ENCODE results near the gene PRAMEF10.
"Not testable (repeated sequence)": the region's sequence is repeated elsewhere in the genome, so short reads cannot be mapped to it uniquely, and the experiment has no call there.

Gene PRAMEF10
- total RNA-seq, result 0 reads per million in 2 donors

GRCh38 chr1:12898170-12898569 is at the start of gene PRAMEF10:
TSS of gene PRAMEF10 (minus strand) at chr1:12898270. CDS start at chr1:12895847, 2,423 bp downstream.
- DNase-seq, result not testable (repeated sequence)

- DNase-seq, result not testable (repeated sequence)
Observed at GRCh38 chr1:12947480-12947879, 49.4 kb upstream of the PRAMEF10 start, which contains the start of gene PRAMEF6. TSS of gene PRAMEF6 (minus strand) at chr1:12947580. CDS start at chr1:12942518, 5,062 bp downstream.

- DNase-seq, result not testable (repeated sequence)
Observed at GRCh38 chr1:12924368-12924767, 26.3 kb upstream of the PRAMEF10 start.

GRCh38 chr1:12921749-12922148 is 23.7 kb upstream of the PRAMEF10 start:
- DNase-seq, result not testable (repeated sequence)

- DNase-seq, result not testable (repeated sequence)
Observed at GRCh38 chr1:12916310-12916709, 18.2 kb upstream of the PRAMEF10 start, which contains the start of gene PRAMEF7. TSS of gene PRAMEF7 (plus strand) at chr1:12916610. CDS start at chr1:12917693, 1,083 bp downstream.

- not testable (repeated sequence) for DNase-seq
Observed at GRCh38 chr1:12903793-12904572, 5.9 kb upstream of the PRAMEF10 start.

GRCh38 chr1:12899186-12899585 is 1.1 kb upstream of the PRAMEF10 start:
- DNase-seq, result not testable (repeated sequence)

- DNase-seq, result not testable (repeated sequence)
Observed at GRCh38 chr1:12886101-12886500, 12.0 kb downstream of the PRAMEF10 start, which contains the start of gene PRAMEF4. TSS of gene PRAMEF4 (minus strand) at chr1:12886201. CDS start at chr1:12883394, 2,807 bp downstream.

- not testable (repeated sequence) for DNase-seq
Observed at GRCh38 chr1:12878453-12878852, 19.6 kb downstream of the PRAMEF10 start.

GRCh38 chr1:12863131-12863880 is 34.8 kb downstream of the PRAMEF10 start:
- DNase-seq, result not testable (repeated sequence)

GRCh38 chr1:12856786-12857185 is 41.3 kb downstream of the PRAMEF10 start, which contains the start of gene PRAMEF2:
TSS of gene PRAMEF2 (plus strand) at chr1:12857086. CDS start at chr1:12859010, 1,924 bp downstream.
- DNase-seq, result not testable (repeated sequence)

GRCh38 chr1:12851779-12852178 is 46.3 kb downstream of the PRAMEF10 start:
- no peak for DNase-seq

GRCh38 chr1:12848620-12849019 is 49.5 kb downstream of the PRAMEF10 start, which contains the start of gene HNRNPCL1:
TSS of gene HNRNPCL1 (minus strand) at chr1:12848720. CDS start at chr1:12848289, 431 bp downstream.
- DNase-seq, result not testable (repeated sequence)
